Esophagus squamous epithelium (tissue), 5 donors: ENCODE measurements around the gene GHDC. TPM values are rescaled to one million over a fixed set of nuclear protein-coding genes. Genes with fewer than 3 reads are reported as not detected.
"Not testable (repeated sequence)": the region's sequence is repeated elsewhere in the genome, so short reads cannot be mapped to it uniquely, and the experiment has no call there.

Experiments
- DNase-seq: peaks from one replicate; lab custom pipeline; 2025; lab: John Stamatoyannopoulos, UW
- H3K27ac ChIP-seq, 4 donors: fragments of 200-600 bp; sonication (generic); one replicate each; pipeline ENCODE4 v1.5.1; 2016 to 2019; ENCODE audit warnings: mild to moderate bottlenecking in 1 of 4
- H3K27me3 ChIP-seq, 4 donors: fragments of 200-600 bp; sonication (generic); 1 replicate in 3 of 4; 2 replicates in 1 of 4; pipeline versions ENCODE4 v1.5.1 to v1.6.0; 2017 to 2021; ENCODE audit warnings: antibody characterized with exemption in 1 of 4
- H3K36me3 ChIP-seq, 3 donors: fragments of 200-600 bp; sonication (generic); one replicate each; pipeline ENCODE4 v1.5.1; 2016 to 2019
- H3K4me1 ChIP-seq, 3 donors: fragments of 200-600 bp; sonication (generic); one replicate each; pipeline ENCODE4 v1.5.1; 2017 to 2019
- H3K4me3 ChIP-seq, 4 donors: fragments of 200-600 bp; sonication (generic); 1 replicate in 3 of 4; 2 replicates in 1 of 4; pipeline ENCODE4 v1.5.1; 2016 to 2019; ENCODE audit warnings: mild to moderate bottlenecking in 2 of 4, moderate library complexity in 1 of 4
- H3K9me3 ChIP-seq, 3 donors: fragments of 200-600 bp; sonication (generic); one replicate each; pipeline ENCODE4 v1.5.1; 2016 to 2019
- POLR2A ChIP-seq, 4 donors: fragments of 450-650 bp; IDR thresholded peaks; one replicate each; pipeline ENCODE4 v1.6.1; 2017; ENCODE audit warnings: antibody characterized with exemption in 4 of 4, mild to moderate bottlenecking in 4 of 4, moderate library complexity in 3 of 4
- WGBS, 2 donors: methylation state at CpG; one replicate each; pipeline ENCODE4 v1.1.5; 2018; 5-methylcytosine and 5-hydroxymethylcytosine counted together
- intact Hi-C: fragments of 100-400 bp; cut with DNase I; formaldehyde crosslinking; loops from one replicate; pipeline ENCODE4 v1.15.0; 2022
- total RNA-seq, 4 donors: library from RNA; depleted of rRNA; stranded (reverse); fragments of >200 nt; gene quantifications; one replicate each; pipeline ENCODE4 v1.1.0, GENCODE V29; 2016
- TF ChIP-seq, protein P1 (sequence below), 6 experiments: fragments of 450-650 bp in 4 of 6; fragments of 200-600 bp in 2 of 6; sonication (generic) in 2 of 6; IDR thresholded peaks; one replicate each; pipeline ENCODE4 v1.5.1; 2016 to 2019; ENCODE audit warnings: antibody characterized with exemption in 6 of 6, mild to moderate bottlenecking in 4 of 6, moderate library complexity in 4 of 6
- donor health status: DM: yes; HTN: yes; CAD: no.

GHDC gene
- total RNA-seq, 4 donors from 2014 or later: 5.5 to 22.0 (median 13.1) TPM

GRCh38 chr17:42212382-42212781, 18.1 kb upstream of the GHDC start:
- peaks cover 0 to 9% (median 0%) of the 10 kb centered on the region in 3 donors for H3K4me1 ChIP-seq
- no peak overlapping the region for H3K4me3 ChIP-seq
- intact Hi-C loops: no loop called here
- 64 to 85% methylated on average over 7 of the region's 7 CpGs for WGBS, 2 donors
- H3K9me3 ChIP-seq: no peaks in the 10 kb centered on the region
- H3K27me3 ChIP-seq: no peaks in the 10 kb centered on the region
- peak overlapping the region in 2 of 4 donors; percentile 28 to 40 for H3K27ac ChIP-seq
- TF ChIP-seq, protein P1, sequence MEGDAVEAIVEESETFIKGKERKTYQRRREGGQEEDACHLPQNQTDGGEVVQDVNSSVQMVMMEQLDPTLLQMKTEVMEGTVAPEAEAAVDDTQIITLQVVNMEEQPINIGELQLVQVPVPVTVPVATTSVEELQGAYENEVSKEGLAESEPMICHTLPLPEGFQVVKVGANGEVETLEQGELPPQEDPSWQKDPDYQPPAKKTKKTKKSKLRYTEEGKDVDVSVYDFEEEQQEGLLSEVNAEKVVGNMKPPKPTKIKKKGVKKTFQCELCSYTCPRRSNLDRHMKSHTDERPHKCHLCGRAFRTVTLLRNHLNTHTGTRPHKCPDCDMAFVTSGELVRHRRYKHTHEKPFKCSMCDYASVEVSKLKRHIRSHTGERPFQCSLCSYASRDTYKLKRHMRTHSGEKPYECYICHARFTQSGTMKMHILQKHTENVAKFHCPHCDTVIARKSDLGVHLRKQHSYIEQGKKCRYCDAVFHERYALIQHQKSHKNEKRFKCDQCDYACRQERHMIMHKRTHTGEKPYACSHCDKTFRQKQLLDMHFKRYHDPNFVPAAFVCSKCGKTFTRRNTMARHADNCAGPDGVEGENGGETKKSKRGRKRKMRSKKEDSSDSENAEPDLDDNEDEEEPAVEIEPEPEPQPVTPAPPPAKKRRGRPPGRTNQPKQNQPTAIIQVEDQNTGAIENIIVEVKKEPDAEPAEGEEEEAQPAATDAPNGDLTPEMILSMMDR (IDR thresholded peaks at IDR 0.05): no peak
- TF ChIP-seq POLR2A (IDR thresholded peaks at IDR 0.05): no peak
- DNase-seq: no peak
- peaks cover 14 to 100% (median 21%) of the 10 kb centered on the region in 3 donors for H3K36me3 ChIP-seq

- DNase-seq, H3K4me1 ChIP-seq, H3K27me3 ChIP-seq, H3K4me3 ChIP-seq, intact Hi-C loops, H3K9me3 ChIP-seq: not testable (repeated sequence)
- 27 to 43% methylated on average over 2 to 3 of the region's 9 CpGs for WGBS, 2 donors
- Histone ChIP-seq H3K36me3 (peaks cover 13 to 100% (median 20%) of the 10 kb centered on the region in 3 donors), H3K27ac (peak overlapping the region in 3 of 4 donors; percentile 40 to 56 (median 49))
Observed at GRCh38 chr17:42211921-42212341, 17.6 kb upstream of the GHDC start.

- 89 to 92% methylated on average over 6 of the region's 6 CpGs for WGBS, 2 donors
- DNase-seq: no peak
- intact Hi-C loops: no loop called here
- Histone ChIP-seq H3K9me3 (no peaks in the 10 kb centered on the region), H3K36me3 (peaks cover 6 to 100% (median 8%) of the 10 kb centered on the region in 3 donors), H3K27me3 (no peaks in the 10 kb centered on the region), H3K4me1 (peaks cover 0 to 9% (median 0%) of the 10 kb centered on the region in 3 donors), H3K4me3 (no peak overlapping the region), H3K27ac (no peak overlapping the region)
- no peak for TF ChIP-seq POLR2A (IDR thresholded peaks at IDR 0.05)
- TF ChIP-seq, protein P1 (IDR thresholded peaks at IDR 0.05): no peak
Observed at GRCh38 chr17:42210046-42210445, 15.8 kb upstream of the GHDC start.

GRCh38 chr17:42206153-42206612, 11.9 kb upstream of the GHDC start:
- DNase-seq, H3K27me3 ChIP-seq, H3K27ac ChIP-seq, H3K4me1 ChIP-seq, H3K9me3 ChIP-seq, H3K4me3 ChIP-seq, intact Hi-C loops: not testable (repeated sequence)
- peaks cover 6 to 100% (median 24%) of the 10 kb centered on the region in 3 donors for H3K36me3 ChIP-seq
- 76 to 87% methylated on average over 5 to 8 of the region's 8 CpGs for WGBS, 2 donors

DNA sequence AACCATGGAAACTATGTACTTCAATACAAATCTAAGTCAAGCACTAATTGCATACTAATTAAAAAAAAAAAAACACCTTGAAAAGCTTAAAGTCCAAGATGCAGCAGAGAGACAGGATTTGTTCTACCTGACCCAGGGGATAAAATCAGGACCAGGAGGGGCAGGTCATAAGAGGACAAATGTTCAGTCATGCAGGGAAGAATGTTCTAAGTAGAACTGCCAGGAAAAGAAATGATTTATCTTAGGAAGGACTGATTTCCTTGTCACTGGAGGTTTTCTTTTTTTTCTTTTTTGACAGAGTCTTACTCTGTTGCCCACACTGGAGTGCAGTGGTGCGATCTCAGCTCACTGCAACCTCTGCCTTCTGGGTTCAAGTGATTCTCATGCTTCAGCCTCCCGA, 9.1 kb upstream of the GHDC start:
- Histone ChIP-seq H3K27ac (no peak overlapping the region), H3K27me3 (no peaks in the 10 kb centered on the region), H3K36me3 (peaks cover 0 to 90% (median 16%) of the 10 kb centered on the region in 3 donors), H3K4me1 (no peaks in the 10 kb centered on the region), H3K9me3 (no peaks in the 10 kb centered on the region), H3K4me3 (no peak overlapping the region)
- TF ChIP-seq, protein P1 (IDR thresholded peaks at IDR 0.05): no peak
- TF ChIP-seq POLR2A (IDR thresholded peaks at IDR 0.05): no peak
- intact Hi-C loops: no loop called here
- 94 to 95% methylated on average over 2 of the region's 2 CpGs for WGBS, 2 donors
- DNase-seq: no peak

GRCh38 chr17:42202696-42203095, 8.4 kb upstream of the GHDC start:
- Histone ChIP-seq H3K27ac (no peak overlapping the region), H3K9me3 (no peaks in the 10 kb centered on the region), H3K4me3 (no peak overlapping the region), H3K4me1 (no peaks in the 10 kb centered on the region), H3K27me3 (no peaks in the 10 kb centered on the region), H3K36me3 (peaks cover 0 to 83% (median 16%) of the 10 kb centered on the region in 3 donors)
- TF ChIP-seq, protein P1 (IDR thresholded peaks at IDR 0.05): no peak
- no peak for TF ChIP-seq POLR2A (IDR thresholded peaks at IDR 0.05)
- intact Hi-C loops: no loop called here
- DNase-seq: no peak
- WGBS, 2 donors: 96 to 98% methylated on average over 5 of the region's 5 CpGs
